H9 (cell line): ENCODE results near the gene MGAT4A. TPM values are rescaled to one million over a fixed set of nuclear protein-coding genes. Genes with fewer than 3 reads are reported as not detected.

Source experiments
- DNase-seq: peaks from one replicate; pipeline ENCODE4 v3.0.0-alpha.2; 2017
- H2AFZ ChIP-seq: one replicate; pipeline ENCODE4 v1.6.1; 2013; ENCODE audit warnings: mild to moderate bottlenecking, low read length, control low read depth, moderate library complexity
- H2AK5ac ChIP-seq: 2 replicates; pipeline ENCODE4 v1.6.1; 2013; ENCODE audit warnings: low read length, control low read depth, mixed read lengths; ENCODE audit not compliant: insufficient read length
- H2BK120ac ChIP-seq: one replicate; pipeline ENCODE4 v1.6.1; 2013; ENCODE audit warnings: low read depth, mild to moderate bottlenecking, low read length, control low read depth, inconsistent platforms; ENCODE audit not compliant: poor library complexity, severe bottlenecking
- H2BK12ac ChIP-seq: 2 replicates; pipeline ENCODE4 v1.6.1; 2013; ENCODE audit warnings: low read length, control low read depth, mixed read lengths, low read depth; ENCODE audit not compliant: insufficient read length
- H2BK15ac ChIP-seq: 2 replicates; pipeline ENCODE4 v1.6.1; 2013; ENCODE audit warnings: low read depth, low read length, control low read depth
- H2BK20ac ChIP-seq: one replicate; pipeline ENCODE4 v1.6.1; 2013; ENCODE audit warnings: low read depth, mild to moderate bottlenecking, low read length, control low read depth, inconsistent platforms; ENCODE audit not compliant: poor library complexity, severe bottlenecking
- H2BK5ac ChIP-seq: 2 replicates; pipeline ENCODE4 v1.6.1; 2013; ENCODE audit warnings: low read length, control low read depth, mixed read lengths; ENCODE audit not compliant: insufficient read length
- H3K14ac ChIP-seq: 2 replicates; pipeline ENCODE4 v1.6.1; 2013; ENCODE audit warnings: low read length, control low read depth; ENCODE audit not compliant: insufficient read depth
- H3K18ac ChIP-seq: 2 replicates; pipeline ENCODE4 v1.6.1; 2013; ENCODE audit warnings: low read depth, mild to moderate bottlenecking, mixed read lengths, low read length, control low read depth; ENCODE audit not compliant: insufficient read length
- H3K23ac ChIP-seq: 2 replicates; pipeline ENCODE4 v1.6.1; 2013; ENCODE audit warnings: low read length, control low read depth, mixed read lengths, low read depth; ENCODE audit not compliant: insufficient read length
- H3K23me2 ChIP-seq: 2 replicates; pipeline ENCODE4 v1.6.1; 2013; ENCODE audit warnings: low read depth, mild to moderate bottlenecking, mixed read lengths, low read length, control low read depth; ENCODE audit not compliant: insufficient read length, poor library complexity, severe bottlenecking
- H3K27ac ChIP-seq: 2 replicates; pipeline ENCODE4 v1.5.1; 2013; ENCODE audit warnings: low read length, control low read depth, mixed read lengths, low read depth; ENCODE audit not compliant: insufficient read length
- H3K27me3 ChIP-seq: 2 replicates; pipeline ENCODE4 v1.6.1; 2013; ENCODE audit warnings: low read length, control low read depth, inconsistent platforms; ENCODE audit not compliant: insufficient read depth
- H3K4ac ChIP-seq: 2 replicates; pipeline ENCODE4 v1.6.1; 2013; ENCODE audit warnings: low read depth, mild to moderate bottlenecking, control low read depth, inconsistent platforms, low read length, moderate library complexity
- H3K4me1 ChIP-seq: 2 replicates; pipeline ENCODE4 v1.6.1; 2013; ENCODE audit warnings: low read length, control low read depth, inconsistent platforms; ENCODE audit not compliant: insufficient read depth
- H3K4me2 ChIP-seq: 2 replicates; pipeline ENCODE4 v1.6.1; 2013; ENCODE audit warnings: low read length, control low read depth, mixed read lengths; ENCODE audit not compliant: insufficient read length, insufficient read depth
- H3K56ac ChIP-seq: 2 replicates; pipeline ENCODE4 v1.6.1; 2013; ENCODE audit warnings: low read depth, mild to moderate bottlenecking, mixed read lengths, low read length, control low read depth; ENCODE audit not compliant: insufficient read length
- H3K79me1 ChIP-seq: 2 replicates; pipeline ENCODE4 v1.6.1; 2013; ENCODE audit warnings: low read depth, mild to moderate bottlenecking, moderate library complexity, low read length, control low read depth, inconsistent platforms; ENCODE audit not compliant: insufficient read depth, poor library complexity, severe bottlenecking
- H3K79me2 ChIP-seq: 2 replicates; pipeline ENCODE4 v1.6.1; 2013; ENCODE audit warnings: low read length, control low read depth, inconsistent platforms; ENCODE audit not compliant: insufficient read depth
- H3K9ac ChIP-seq: 2 replicates; pipeline ENCODE4 v1.6.1; 2013; ENCODE audit warnings: low read length, control low read depth, mixed read lengths; ENCODE audit not compliant: insufficient read length; ENCODE audit errors: extremely low read depth
- H3K9me3 ChIP-seq: one replicate; pipeline ENCODE4 v1.6.1; 2013; ENCODE audit warnings: low read depth, low read length, inconsistent platforms; ENCODE audit not compliant: control insufficient read depth
- H3T11ph ChIP-seq: one replicate; pipeline ENCODE4 v1.6.1; 2013; ENCODE audit warnings: mild to moderate bottlenecking, low read length, control low read depth, inconsistent platforms
- H4K20me1 ChIP-seq: one replicate; pipeline ENCODE4 v1.6.1; 2013; ENCODE audit not compliant: control insufficient read depth, insufficient read length, insufficient read depth
- H4K5ac ChIP-seq: 2 replicates; pipeline ENCODE4 v1.6.1; 2013; ENCODE audit warnings: low read depth, mild to moderate bottlenecking, mixed read lengths, low read length, control low read depth; ENCODE audit not compliant: insufficient read length
- H4K8ac ChIP-seq: replicated peaks from 2 replicates; pipeline ENCODE4 v1.6.1; 2013; ENCODE audit warnings: low read length, control low read depth, mixed read lengths, low read depth; ENCODE audit not compliant: insufficient read length
- H4K91ac ChIP-seq: 2 replicates; pipeline ENCODE4 v1.6.1; 2013; ENCODE audit warnings: low read depth, mild to moderate bottlenecking, moderate library complexity, mixed read lengths, low read length, control low read depth; ENCODE audit not compliant: insufficient read length
- H3K27ac Mint-ChIP-seq, 3 experiments: 2 replicates in 2 of 3; 3 replicates in 1 of 3; pipeline ENCODE4 v1.8.0; 2020 to 2021; ENCODE audit warnings: mixed read lengths in 3 of 3, mild to moderate bottlenecking in 1 of 3, moderate library complexity in 1 of 3
- H3K27me3 Mint-ChIP-seq: 2 replicates; pipeline ENCODE4 v1.8.0; 2021; ENCODE audit warnings: low read depth, mild to moderate bottlenecking, moderate library complexity, mixed read lengths
- H3K36me3 Mint-ChIP-seq, 3 experiments: 2 replicates in 2 of 3; 3 replicates in 1 of 3; pipeline ENCODE4 v1.8.0; 2020 to 2021; ENCODE audit warnings: low read depth in 3 of 3, mixed read lengths in 3 of 3; ENCODE audit not compliant: insufficient read depth in 1 of 3
- H3K4me1 Mint-ChIP-seq, 2 experiments: 2 replicates each; pipeline ENCODE4 v1.8.0; 2020; ENCODE audit warnings: mixed read lengths in 2 of 2
- H3K4me3 Mint-ChIP-seq, 2 experiments: 2 replicates in 1 of 2; 3 replicates in 1 of 2; pipeline ENCODE4 v1.8.0; 2020 to 2021; ENCODE audit warnings: mild to moderate bottlenecking in 2 of 2, mixed read lengths in 2 of 2, moderate library complexity in 1 of 2
- H3K9me3 Mint-ChIP-seq, 2 experiments: 2 replicates in 1 of 2; 3 replicates in 1 of 2; pipeline ENCODE4 v1.8.0; 2020; ENCODE audit warnings: mild to moderate bottlenecking in 2 of 2, mixed read lengths in 2 of 2, moderate library complexity in 1 of 2
- CTCF ChIP-seq: fragments of 200-600 bp; sonication (generic); conservative IDR thresholded peaks from 3 replicates; pipeline ENCODE4 v1.8.0; 2021; ENCODE audit warnings: antibody characterized with exemption, mild to moderate bottlenecking
- WGBS: extraction: QIAGEN DNeasy Blood & Tissue Kit; methylation state at CpG from one replicate; pipeline ENCODE4 v1.1.7; 2013; ENCODE audit warnings: missing lambda C conversion rate, low lambda C conversion rate, mixed read lengths; ENCODE audit not compliant: insufficient read length; ENCODE audit errors: extremely low coverage; 5-methylcytosine and 5-hydroxymethylcytosine counted together
- total RNA-seq: library from RNA; stranded (reverse); gene quantifications from 2 replicates; pipeline ENCODE4 v1.2.1, GENCODE V29; 2021

The MGAT4A gene
- total RNA-seq, 1 experiment from 2014 or later, result 3.5 TPM

GRCh38 chr2:98775146-98775986, 44.4 kb upstream of the MGAT4A start:
- no peak overlapping the region for H3K9ac ChIP-seq
- no peak overlapping the region for H3K23ac ChIP-seq
- no peak overlapping the region for H2AFZ ChIP-seq
- H3K56ac ChIP-seq, result no peak overlapping the region
- H3K79me1 ChIP-seq, result no peaks in the 10 kb centered on the region
- no CpG with 5 or more reads among the region's 20 CpGs for WGBS
- no peak overlapping the region for H2BK5ac ChIP-seq
- no peak overlapping the region for H2BK15ac ChIP-seq
- H2BK120ac ChIP-seq, result no peak overlapping the region
- H3K18ac ChIP-seq, result no peak overlapping the region
- peaks cover 3 to 8% of the 10 kb centered on the region in 2 experiments; a peak in 4 of 5 replicates for H3K9me3 Mint-ChIP-seq
- no peak overlapping the region for H2BK20ac ChIP-seq
- H3T11ph ChIP-seq, result no peak overlapping the region
- H4K20me1 ChIP-seq, result no peaks in the 10 kb centered on the region
- no peaks in the 10 kb centered on the region for H3K9me3 ChIP-seq
- H2BK12ac ChIP-seq, result no peak overlapping the region
- no peak overlapping the region; the same call in 1 of the 2 replicates for H3K14ac ChIP-seq
- no peaks in the 10 kb centered on the region for H3K36me3 Mint-ChIP-seq
- H3K4me1 ChIP-seq, result peaks cover 2% of the 10 kb centered on the region; the same call in 1 of the 2 replicates
- H3K4me3 Mint-ChIP-seq, result no peak overlapping the region
- no peaks in the 10 kb centered on the region for H3K27me3 ChIP-seq
- H3K27ac Mint-ChIP-seq, result peak overlapping the region in 1 of 3 experiments; percentile 16; a peak in 1 of 7 replicates
- no peak overlapping the region for H3K27ac ChIP-seq
- peaks cover 7% of the 10 kb centered on the region for H3K27me3 Mint-ChIP-seq
- no peak overlapping the region for H3K4me2 ChIP-seq
- H4K91ac ChIP-seq, result no peak overlapping the region
- H3K23me2 ChIP-seq, result no peaks in the 10 kb centered on the region
- no peak overlapping the region for H3K4ac ChIP-seq
- no peak overlapping the region for H4K5ac ChIP-seq
- H4K8ac ChIP-seq, result no peak overlapping the region
- DNase-seq, result no peak
- H3K79me2 ChIP-seq, result no peaks in the 10 kb centered on the region
- no peak for TF ChIP-seq CTCF
- peaks cover 32 to 51% of the 10 kb centered on the region in 2 experiments for H3K4me1 Mint-ChIP-seq
- no peak overlapping the region for H2AK5ac ChIP-seq
